SU-DHL-6 (cell line): ENCODE results near the gene CTSZ.
A peak's percentile ranks its signal among the peaks of the same experiment; 100 is the strongest.

Source experiments
- H2AFZ ChIP-seq: fragments of 200-600 bp; sonication (generic); 2 replicates; pipeline ENCODE4 v1.6.1; 2014; ENCODE audit warnings: low read depth, mild to moderate bottlenecking, moderate library complexity, mixed read lengths, antibody characterized with exemption, low read length; ENCODE audit not compliant: severe bottlenecking
- H3F3A ChIP-seq: fragments of 200-600 bp; shearing (Covaris generic); 2 replicates; pipeline ENCODE4 v1.6.0; 2016; ENCODE audit warnings: antibody characterized with exemption, mild to moderate bottlenecking; ENCODE audit not compliant: insufficient read depth
- H3K27ac ChIP-seq: fragments of 200-600 bp; sonication (generic); 2 replicates; pipeline ENCODE4 v1.5.1; 2016; ENCODE audit warnings: low read depth, mild to moderate bottlenecking, low read length, moderate library complexity, mixed read lengths
- H3K27me3 ChIP-seq: fragments of 200-600 bp; sonication (generic), shearing (Covaris generic); 2 replicates; pipeline ENCODE4 v1.6.0; 2014; ENCODE audit warnings: mild to moderate bottlenecking, low read length
- H3K36me3 ChIP-seq: fragments of 200-600 bp; sonication (generic); 2 replicates; pipeline ENCODE4 v1.6.1; 2014; ENCODE audit warnings: mild to moderate bottlenecking, low read length, mixed read lengths
- H3K4me2 ChIP-seq: fragments of 300-600, 200-600 bp; shearing (Covaris generic), sonication (generic); 2 replicates; pipeline ENCODE4 v1.6.0; 2014; ENCODE audit warnings: low read length, low read depth, mild to moderate bottlenecking; ENCODE audit not compliant: poor library complexity, severe bottlenecking
- H3K4me3 ChIP-seq: fragments of 200-600 bp; sonication (generic); 2 replicates; pipeline ENCODE4 v1.5.1; 2014; ENCODE audit warnings: antibody characterized with exemption, low read length, mild to moderate bottlenecking, mixed read lengths; ENCODE audit not compliant: insufficient read depth, poor library complexity, severe bottlenecking
- H3K79me2 ChIP-seq: fragments of 200-600 bp; sonication (generic); 2 replicates; pipeline ENCODE4 v1.6.1; 2014; ENCODE audit warnings: mild to moderate bottlenecking, low read length, moderate library complexity; ENCODE audit not compliant: insufficient read depth
- H3K9ac ChIP-seq: fragments of 200-600 bp; sonication (generic); 2 replicates; pipeline ENCODE4 v1.7.0; 2014; ENCODE audit warnings: mild to moderate bottlenecking, low read length
- H3K9me2 ChIP-seq: fragments of 200-600 bp; sonication (generic); replicated peaks from 2 replicates; pipeline ENCODE4 v1.6.1; 2014; ENCODE audit warnings: low read length; ENCODE audit not compliant: insufficient read depth
- H3K9me3 ChIP-seq: fragments of 200-600 bp; sonication (generic); 2 replicates; pipeline ENCODE4 v1.6.1; 2014; ENCODE audit warnings: low read length, mixed read lengths; ENCODE audit not compliant: insufficient read depth
- H4K20me1 ChIP-seq: fragments of 200-600 bp; sonication (generic); 2 replicates; pipeline ENCODE4 v1.6.1; 2014; ENCODE audit warnings: low read depth, mild to moderate bottlenecking, antibody characterized with exemption, low read length, moderate library complexity, mixed read lengths
- CTCF ChIP-seq: fragments of 200-600 bp; sonication (generic); IDR thresholded peaks from one replicate; pipeline ENCODE4 v1.5.1; 2017; ENCODE audit warnings: antibody characterized with exemption, mild to moderate bottlenecking, low read length, moderate library complexity; ENCODE audit not compliant: insufficient read depth, poor library complexity, severe bottlenecking
- EZH2phosphoT487 ChIP-seq: fragments of 200-600 bp; sonication (generic), shearing (Covaris generic); conservative IDR thresholded peaks from 2 replicates; pipeline ENCODE4 v1.6.1; 2018; ENCODE audit warnings: mild to moderate bottlenecking, antibody characterized with exemption, low read length, moderate library complexity, mixed read lengths

The CTSZ gene

GRCh38 chr20:59046862-59047261 is 39.8 kb upstream of the CTSZ start:
- H3K27ac ChIP-seq = no peak overlapping the region
- H2AFZ ChIP-seq = no peak overlapping the region
- no peak overlapping the region for H3K4me2 ChIP-seq
- no peaks in the 10 kb centered on the region for H3K36me3 ChIP-seq
- H3K79me2 ChIP-seq = peaks cover 7% of the 10 kb centered on the region
- TF ChIP-seq EZH2phosphoT487 (no peak), CTCF (no peak)
- no peaks in the 10 kb centered on the region for H3K9me2 ChIP-seq
- no peak overlapping the region for H3K9ac ChIP-seq
- no peaks in the 10 kb centered on the region for H3K27me3 ChIP-seq
- H3F3A ChIP-seq = peaks cover 13% of the 10 kb centered on the region
- H3K9me3 ChIP-seq = no peaks in the 10 kb centered on the region
- no peak overlapping the region for H3K4me3 ChIP-seq
- no peaks in the 10 kb centered on the region for H4K20me1 ChIP-seq

DNA sequence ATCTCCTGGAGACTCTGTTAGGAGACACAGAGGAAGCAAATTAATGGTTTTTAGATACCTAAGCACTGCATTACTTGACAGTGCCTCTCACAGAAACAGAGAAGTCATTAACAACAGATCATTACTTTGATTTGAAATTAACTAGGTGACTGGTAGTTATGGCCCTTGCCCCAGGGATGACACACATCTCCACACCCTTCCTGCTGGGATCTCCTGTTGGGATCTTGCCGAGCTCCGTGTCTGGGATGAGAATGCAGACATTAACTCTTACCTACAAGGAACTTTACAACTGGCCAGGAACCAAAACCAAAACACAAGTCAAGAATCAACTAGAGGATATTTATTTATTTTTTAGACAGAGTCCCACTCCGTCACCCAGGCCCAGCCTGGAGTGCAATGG is 37.7 kb upstream of the CTSZ start:
- Histone ChIP-seq H4K20me1 (peaks cover 15% of the 10 kb centered on the region; the same call in 1 of the 2 replicates), H3K27me3 (no peaks in the 10 kb centered on the region), H3K9me2 (no peaks in the 10 kb centered on the region), H2AFZ (peak overlapping the region; percentile 73), H3K4me3 (no peak overlapping the region), H3K9ac (no peak overlapping the region), H3K9me3 (no peaks in the 10 kb centered on the region), H3K79me2 (peaks cover 28% of the 10 kb centered on the region), H3K4me2 (no peak overlapping the region), H3K36me3 (no peaks in the 10 kb centered on the region), H3F3A (peaks cover 13% of the 10 kb centered on the region), H3K27ac (peak overlapping the region; percentile 64; the same call in 1 of the 2 replicates)
- no peak for TF ChIP-seq EZH2phosphoT487

DNA sequence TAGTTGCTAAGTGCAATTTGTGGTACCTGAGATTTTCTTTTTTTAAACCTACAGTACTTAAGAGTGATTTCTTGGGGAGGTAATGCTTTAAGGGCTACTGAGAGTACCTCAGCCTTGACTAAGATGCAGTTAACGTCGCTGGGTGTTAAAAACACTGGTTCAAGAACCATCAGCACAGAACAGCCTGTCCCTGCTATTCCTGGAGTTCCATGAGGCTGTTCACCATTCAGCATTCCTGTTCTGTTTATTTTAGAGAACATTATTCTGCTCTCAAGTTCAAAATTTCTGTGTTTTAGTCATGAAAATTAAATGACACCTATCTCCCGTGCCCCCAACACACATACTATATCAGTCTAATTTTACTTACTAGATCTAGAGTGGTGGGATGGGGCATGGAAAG is 37.2 kb upstream of the CTSZ start:
- Histone ChIP-seq H2AFZ (peak overlapping the region; percentile 73), H3K79me2 (peaks cover 33% of the 10 kb centered on the region), H4K20me1 (peaks cover 17% of the 10 kb centered on the region; the same call in 1 of the 2 replicates), H3K9ac (peak overlapping the region; percentile 94), H3K4me2 (peak overlapping the region; percentile 97), H3K36me3 (no peaks in the 10 kb centered on the region), H3K9me2 (no peaks in the 10 kb centered on the region), H3K4me3 (no peak overlapping the region), H3K9me3 (no peaks in the 10 kb centered on the region), H3F3A (peaks cover 13% of the 10 kb centered on the region), H3K27ac (peak overlapping the region; percentile 64), H3K27me3 (no peaks in the 10 kb centered on the region)
- no peak for TF ChIP-seq EZH2phosphoT487
- no peak for TF ChIP-seq CTCF

GRCh38 chr20:59043698-59044097 is 36.6 kb upstream of the CTSZ start:
- H3K27ac ChIP-seq = peak overlapping the region; percentile 64
- no peaks in the 10 kb centered on the region for H3K27me3 ChIP-seq
- peaks cover 17% of the 10 kb centered on the region; the same call in 1 of the 2 replicates for H4K20me1 ChIP-seq
- TF ChIP-seq EZH2phosphoT487 (no peak), CTCF (no peak)
- no peaks in the 10 kb centered on the region for H3K9me2 ChIP-seq
- H3K9me3 ChIP-seq = no peaks in the 10 kb centered on the region
- peak overlapping the region; percentile 73 for H2AFZ ChIP-seq
- peaks cover 13% of the 10 kb centered on the region for H3F3A ChIP-seq
- H3K9ac ChIP-seq = peak overlapping the region; percentile 94
- peaks cover 3% of the 10 kb centered on the region; the same call in 1 of the 2 replicates for H3K36me3 ChIP-seq
- H3K79me2 ChIP-seq = peaks cover 39% of the 10 kb centered on the region
- H3K4me2 ChIP-seq = peak overlapping the region; percentile 97
- peak overlapping the region; percentile 80 for H3K4me3 ChIP-seq
